Stimulated activated naive CD8-positive, alpha-beta T cell treated with anti-CD3 and anti-CD28 coated beads, Interleukin-15, Interleukin-2, amounts not matched to agents 100 ng/mL and 50 ng/mL, for 24 hours (primary cell): ENCODE measurements around the gene DAB1.

Experiments used
- H3K27ac Mint-ChIP-seq: one replicate; pipeline ENCODE4 v1.8.0; 2021; ENCODE audit warnings: mild to moderate bottlenecking, mixed read lengths
- H3K27me3 Mint-ChIP-seq: one replicate; pipeline ENCODE4 v1.8.0; 2021; ENCODE audit warnings: mixed read lengths
- H3K36me3 Mint-ChIP-seq: one replicate; pipeline ENCODE4 v1.8.0; 2021; ENCODE audit warnings: low read depth, mixed read lengths
- H3K4me1 Mint-ChIP-seq: one replicate; pipeline ENCODE4 v1.8.0; 2021; ENCODE audit warnings: low read depth, mixed read lengths
- H3K4me3 Mint-ChIP-seq: one replicate; pipeline ENCODE4 v1.8.0; 2021; ENCODE audit warnings: mild to moderate bottlenecking, mixed read lengths
- H3K9me3 Mint-ChIP-seq: one replicate; pipeline ENCODE4 v1.8.0; 2021; ENCODE audit warnings: mixed read lengths

The DAB1 gene

DNA sequence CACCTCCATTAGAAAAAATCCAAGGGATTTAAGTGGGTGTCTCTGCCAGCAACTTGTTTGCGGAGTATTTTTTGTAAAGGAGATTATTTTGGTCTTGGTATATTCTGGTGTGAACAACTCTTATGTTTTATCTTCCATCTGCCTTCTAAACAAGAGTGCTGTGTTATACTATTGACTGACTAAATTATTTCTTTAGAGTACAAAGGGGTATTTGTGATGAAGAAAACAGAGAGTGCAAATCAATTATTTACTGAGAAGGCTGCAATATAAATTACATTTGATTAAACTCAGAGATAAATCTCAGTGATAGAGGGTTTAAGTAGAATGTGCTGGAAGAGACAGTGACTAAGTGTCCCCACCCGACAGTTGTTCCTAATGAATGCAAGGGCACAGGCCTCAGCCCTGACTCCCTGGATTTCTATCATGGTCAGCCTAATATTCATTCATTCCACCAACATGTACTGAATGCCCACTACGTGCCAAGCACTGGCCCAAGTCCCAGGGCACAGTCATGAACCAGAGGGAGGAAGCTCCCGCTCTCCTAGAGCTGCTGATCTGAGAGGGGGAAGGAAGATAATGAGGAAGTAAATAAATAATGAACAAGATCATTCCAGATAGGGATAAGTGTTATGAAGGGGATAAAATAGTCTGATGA lies 261.1 kb downstream of the DAB1 start:
- Mint-ChIP-seq H3K27me3 (peaks cover 5% of the 10 kb centered on the region), H3K27ac (no peak overlapping the region), H3K9me3 (no peaks in the 10 kb centered on the region), H3K36me3 (no peaks in the 10 kb centered on the region), H3K4me1 (no peaks in the 10 kb centered on the region), H3K4me3 (no peak overlapping the region)

DNA sequence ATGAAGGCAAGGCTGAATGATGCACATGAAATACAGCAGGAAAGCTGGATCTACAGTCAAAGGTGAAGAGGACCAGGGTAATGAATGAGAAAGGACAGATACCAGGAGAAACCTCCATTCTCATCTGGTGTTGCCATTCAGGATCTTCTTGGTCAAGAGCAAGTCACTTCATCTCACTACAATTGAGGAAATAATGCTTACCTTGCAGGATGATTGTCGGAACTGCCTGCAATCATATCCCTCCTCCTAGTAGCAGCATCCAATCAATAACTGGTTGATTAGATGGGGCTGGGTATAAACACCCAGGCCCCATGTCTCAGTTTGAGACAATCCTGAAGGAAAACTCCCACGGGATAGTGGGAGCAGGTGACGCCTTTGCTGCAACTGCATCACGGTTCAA lies 263.3 kb downstream of the DAB1 start:
- Mint-ChIP-seq H3K36me3 (no peaks in the 10 kb centered on the region), H3K27ac (no peak overlapping the region), H3K4me1 (no peaks in the 10 kb centered on the region), H3K9me3 (no peaks in the 10 kb centered on the region), H3K4me3 (no peak overlapping the region), H3K27me3 (peaks cover 8% of the 10 kb centered on the region)

DNA sequence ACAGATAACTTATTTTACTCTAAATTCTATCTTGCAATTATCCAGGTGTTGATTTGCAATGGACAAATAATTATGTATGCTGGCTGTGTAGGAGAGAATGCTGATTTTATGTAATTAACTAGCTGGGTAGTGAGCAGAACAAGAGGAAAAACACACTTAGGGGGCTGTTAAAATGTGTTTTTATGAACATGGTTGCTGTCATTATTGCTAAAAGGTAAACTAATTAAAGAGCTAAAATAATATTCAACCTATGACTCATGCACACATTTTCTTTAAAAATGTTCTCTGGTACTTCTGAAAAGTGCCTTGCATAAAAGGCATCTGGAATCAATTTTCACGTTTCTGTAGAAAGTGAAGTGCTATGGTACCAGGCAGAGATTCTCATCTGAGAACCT lies 265.3 kb downstream of the DAB1 start:
- Mint-ChIP-seq H3K9me3 (no peaks in the 10 kb centered on the region), H3K4me1 (no peaks in the 10 kb centered on the region), H3K27me3 (peaks cover 11% of the 10 kb centered on the region), H3K36me3 (no peaks in the 10 kb centered on the region), H3K4me3 (no peak overlapping the region), H3K27ac (no peak overlapping the region)

DNA sequence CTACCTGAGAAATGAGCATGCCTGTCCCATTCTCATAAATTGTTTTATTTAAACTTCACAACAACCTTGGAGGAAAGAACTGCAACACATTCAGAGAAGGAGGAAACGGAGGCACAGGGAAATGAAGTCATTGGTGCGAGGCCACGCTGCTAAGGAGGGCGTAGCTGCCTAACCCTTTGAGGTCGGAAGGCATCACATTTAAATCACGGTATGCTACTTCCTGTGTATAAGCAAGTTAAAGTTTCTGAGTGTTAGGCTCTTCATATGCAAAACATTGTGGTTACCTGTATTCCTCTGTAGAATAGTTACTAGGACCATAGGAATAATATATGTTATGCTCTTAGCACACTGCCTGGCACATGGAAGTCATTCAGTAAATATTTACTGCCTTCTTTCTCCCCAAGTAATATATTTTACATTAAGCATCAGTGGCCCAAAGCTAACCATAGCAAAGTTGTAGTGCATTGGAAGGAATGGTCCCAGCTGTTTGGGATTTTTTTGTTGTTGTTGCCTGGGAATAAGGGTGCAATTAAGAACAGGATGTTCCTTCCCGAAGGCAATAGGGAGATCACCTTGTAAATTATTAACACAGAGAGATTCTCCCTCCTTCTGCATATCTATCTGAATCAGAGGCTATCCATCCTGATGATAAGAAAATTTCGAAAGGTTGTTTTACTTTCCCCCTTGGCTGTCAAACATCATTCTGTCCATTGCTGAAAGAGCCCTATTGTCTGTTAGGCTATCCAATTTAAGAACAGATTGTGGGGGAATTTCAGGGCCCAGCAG lies 265.8 kb downstream of the DAB1 start:
- Mint-ChIP-seq H3K27me3 (peaks cover 11% of the 10 kb centered on the region), H3K4me3 (no peak overlapping the region), H3K4me1 (no peaks in the 10 kb centered on the region), H3K27ac (no peak overlapping the region), H3K9me3 (no peaks in the 10 kb centered on the region), H3K36me3 (no peaks in the 10 kb centered on the region)

DNA sequence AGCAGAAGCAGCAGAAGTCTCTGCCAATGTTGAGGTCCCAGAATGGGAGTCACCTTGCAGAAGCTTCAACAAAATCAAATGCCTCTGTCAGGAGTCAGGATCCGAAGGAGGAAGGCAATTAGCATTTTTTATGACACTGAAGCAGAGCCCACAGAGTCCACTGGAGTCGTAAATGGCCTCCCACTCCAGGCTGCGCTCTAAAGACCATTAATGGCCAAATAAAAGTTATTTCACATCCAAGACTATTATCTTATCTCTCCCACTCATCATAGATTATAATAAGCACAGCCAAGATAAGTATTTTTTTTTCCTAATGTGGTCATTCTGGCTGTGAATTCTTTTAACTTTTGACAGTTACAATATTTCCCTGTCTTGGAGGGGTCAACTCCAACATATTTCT lies 267.0 kb downstream of the DAB1 start:
- no peak overlapping the region for H3K4me3 Mint-ChIP-seq
- no peaks in the 10 kb centered on the region for H3K9me3 Mint-ChIP-seq
- peaks cover 11% of the 10 kb centered on the region for H3K27me3 Mint-ChIP-seq
- no peaks in the 10 kb centered on the region for H3K4me1 Mint-ChIP-seq
- no peak overlapping the region for H3K27ac Mint-ChIP-seq
- no peaks in the 10 kb centered on the region for H3K36me3 Mint-ChIP-seq

DNA sequence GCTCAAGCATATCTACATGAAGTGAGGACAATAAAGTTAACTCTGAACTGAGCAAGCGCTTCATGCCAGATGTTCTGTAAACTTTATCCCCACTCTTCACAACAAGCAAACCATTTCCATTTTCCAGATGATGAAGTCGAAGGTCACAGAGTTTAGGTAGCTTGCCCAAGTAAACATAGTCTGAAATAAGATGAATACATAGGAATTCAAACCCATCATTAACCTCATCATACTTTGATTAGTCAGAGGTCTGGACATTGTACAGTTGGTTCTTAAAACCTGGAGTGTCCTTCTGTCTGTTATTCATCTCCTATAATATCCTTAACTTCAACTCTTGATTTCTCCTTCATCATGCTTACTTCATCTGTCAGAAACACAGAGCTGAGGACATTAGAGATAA lies 277.8 kb downstream of the DAB1 start:
- Mint-ChIP-seq H3K27ac (no peak overlapping the region), H3K9me3 (peaks cover 3% of the 10 kb centered on the region), H3K27me3 (no peaks in the 10 kb centered on the region), H3K4me1 (no peaks in the 10 kb centered on the region), H3K36me3 (no peaks in the 10 kb centered on the region), H3K4me3 (no peak overlapping the region)

DNA sequence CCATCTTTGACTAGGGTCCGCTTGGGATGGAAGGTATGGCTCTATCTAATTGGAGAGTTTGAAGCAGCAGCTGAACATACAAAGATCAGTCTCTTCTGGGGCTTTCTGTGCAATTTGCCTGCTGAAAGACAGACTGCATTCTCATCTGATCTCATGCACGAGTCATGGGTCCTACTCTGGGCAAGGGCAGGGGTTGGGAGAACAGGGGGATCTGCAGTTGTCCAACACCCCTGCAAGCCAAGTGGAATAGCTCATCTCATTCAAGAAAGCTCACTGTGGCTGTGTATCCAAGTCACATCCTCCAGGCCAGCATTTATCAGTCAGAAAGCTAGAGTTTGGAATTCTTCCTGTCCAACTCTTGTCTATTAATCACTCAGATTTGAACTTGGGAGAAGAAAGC lies 280.9 kb downstream of the DAB1 start:
- Mint-ChIP-seq H3K4me1 (no peaks in the 10 kb centered on the region), H3K36me3 (no peaks in the 10 kb centered on the region), H3K27ac (no peak overlapping the region), H3K9me3 (peaks cover 3% of the 10 kb centered on the region), H3K4me3 (no peak overlapping the region), H3K27me3 (peaks cover 4% of the 10 kb centered on the region)

DNA sequence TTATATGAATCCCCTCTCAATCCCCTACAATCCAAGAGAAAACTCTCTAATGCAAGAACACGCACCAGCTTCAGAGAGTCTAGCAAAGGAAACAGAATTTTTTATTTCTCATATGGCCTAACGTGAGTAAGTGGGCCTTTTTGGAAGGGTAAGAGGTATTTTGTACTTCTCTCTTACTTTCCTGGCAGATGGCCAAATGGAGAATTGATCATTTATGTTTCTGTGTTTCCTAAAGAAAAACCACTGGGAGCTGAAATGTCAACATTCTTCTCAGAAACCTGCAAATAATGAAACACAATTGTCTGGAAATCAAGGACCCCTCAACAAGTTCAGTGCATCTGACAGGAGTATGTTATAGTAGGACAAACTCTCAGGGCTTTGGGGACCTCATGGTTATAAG lies 281.7 kb downstream of the DAB1 start:
- H3K4me1 Mint-ChIP-seq, result no peaks in the 10 kb centered on the region
- H3K4me3 Mint-ChIP-seq, result no peak overlapping the region
- H3K27me3 Mint-ChIP-seq, result peaks cover 4% of the 10 kb centered on the region
- H3K9me3 Mint-ChIP-seq, result peaks cover 3% of the 10 kb centered on the region
- H3K36me3 Mint-ChIP-seq, result no peaks in the 10 kb centered on the region
- no peak overlapping the region for H3K27ac Mint-ChIP-seq

DNA sequence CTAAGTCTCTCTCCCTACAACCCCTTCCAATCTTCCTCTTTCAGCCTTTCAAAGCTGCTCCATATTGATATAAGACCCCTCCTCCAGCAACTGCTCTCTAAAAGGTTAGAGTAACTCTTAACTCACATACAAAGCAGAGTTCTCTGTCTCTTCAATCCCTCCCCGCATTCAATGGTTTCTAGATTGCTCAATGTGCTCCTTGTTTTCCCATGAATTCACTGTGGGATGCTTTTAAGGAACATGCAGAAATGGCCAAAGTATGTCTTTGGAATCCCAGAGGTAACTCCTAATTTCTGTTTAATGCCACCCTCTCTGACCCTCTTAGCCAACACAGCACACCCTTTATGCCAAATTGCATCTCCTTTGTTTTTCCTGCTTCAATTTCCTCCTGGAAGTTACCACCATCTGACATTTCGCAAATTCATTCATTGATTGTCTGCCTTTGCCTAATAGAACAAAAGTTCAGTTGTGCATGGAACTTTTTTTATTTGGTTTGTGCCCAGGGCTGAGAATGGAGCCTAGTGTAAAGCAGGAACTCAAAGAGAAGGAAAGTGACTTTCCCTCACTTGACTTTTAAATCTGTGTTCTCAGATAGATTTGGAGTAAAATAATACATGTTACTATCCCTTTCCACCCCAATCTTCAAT lies 285.3 kb downstream of the DAB1 start:
- no peaks in the 10 kb centered on the region for H3K4me1 Mint-ChIP-seq
- no peak overlapping the region for H3K4me3 Mint-ChIP-seq
- no peak overlapping the region for H3K27ac Mint-ChIP-seq
- peaks cover 4% of the 10 kb centered on the region for H3K27me3 Mint-ChIP-seq
- no peaks in the 10 kb centered on the region for H3K36me3 Mint-ChIP-seq
- no peaks in the 10 kb centered on the region for H3K9me3 Mint-ChIP-seq

DNA sequence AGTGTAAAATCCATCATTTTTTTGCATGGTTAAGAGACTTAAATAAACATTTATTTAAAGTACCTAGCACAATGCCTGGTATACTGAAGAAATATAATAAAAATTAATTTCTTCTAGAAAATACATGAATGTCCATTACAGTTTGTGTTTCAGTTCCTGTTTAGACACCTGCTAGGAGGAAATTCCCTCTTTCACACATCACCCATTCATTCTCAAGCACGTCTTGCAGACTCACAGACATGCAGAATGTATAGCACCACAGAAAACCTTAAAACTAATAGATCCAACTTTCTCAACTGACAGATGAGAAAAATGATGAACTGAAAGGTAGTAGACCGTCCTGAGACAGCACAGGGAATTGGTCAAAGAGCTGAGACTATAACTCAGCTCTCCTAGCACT lies 285.9 kb downstream of the DAB1 start:
- H3K36me3 Mint-ChIP-seq, result no peaks in the 10 kb centered on the region
- H3K27ac Mint-ChIP-seq, result no peak overlapping the region
- no peaks in the 10 kb centered on the region for H3K4me1 Mint-ChIP-seq
- H3K27me3 Mint-ChIP-seq, result peaks cover 4% of the 10 kb centered on the region
- H3K4me3 Mint-ChIP-seq, result no peak overlapping the region
- H3K9me3 Mint-ChIP-seq, result no peaks in the 10 kb centered on the region

DNA sequence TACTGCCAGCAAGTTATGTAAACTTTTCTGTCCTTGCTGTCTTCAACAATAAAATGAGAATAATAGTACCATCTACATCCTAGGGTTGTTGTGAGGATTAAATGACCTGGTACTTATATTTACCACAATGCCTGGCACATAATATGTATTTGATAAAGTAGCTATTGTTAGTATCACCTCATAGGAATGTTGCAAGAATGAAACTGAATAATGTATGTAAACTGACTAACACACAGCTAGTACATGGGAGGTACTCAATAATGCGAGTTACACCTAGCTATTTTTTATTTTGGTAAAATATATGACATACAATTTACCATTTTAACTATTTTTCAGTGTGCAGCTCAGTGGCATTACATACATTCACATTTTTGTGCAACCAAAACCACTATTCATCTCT lies 289.1 kb downstream of the DAB1 start:
- peaks cover 4% of the 10 kb centered on the region for H3K27me3 Mint-ChIP-seq
- no peaks in the 10 kb centered on the region for H3K36me3 Mint-ChIP-seq
- H3K9me3 Mint-ChIP-seq, result no peaks in the 10 kb centered on the region
- no peaks in the 10 kb centered on the region for H3K4me1 Mint-ChIP-seq
- H3K4me3 Mint-ChIP-seq, result no peak overlapping the region
- H3K27ac Mint-ChIP-seq, result no peak overlapping the region

DNA sequence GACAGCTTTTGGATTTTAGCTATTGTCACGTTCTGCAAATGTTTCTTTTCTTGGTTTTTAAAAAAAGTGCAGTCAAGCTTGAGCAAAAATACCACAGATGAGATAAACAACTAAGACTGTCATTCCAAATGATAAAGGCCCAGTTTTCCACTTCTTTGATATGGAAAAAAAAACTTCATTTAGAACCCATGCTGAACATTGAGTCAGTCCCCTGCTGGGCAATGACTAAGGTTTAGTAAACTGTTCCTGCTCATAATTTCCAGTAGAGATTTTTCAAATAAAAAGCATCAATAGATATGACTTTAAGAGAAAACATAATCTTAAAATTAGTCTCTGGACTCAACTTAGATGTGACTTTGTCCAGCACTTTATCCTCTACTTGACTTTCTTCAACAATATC lies 290.2 kb downstream of the DAB1 start:
- H3K4me1 Mint-ChIP-seq, result no peaks in the 10 kb centered on the region
- no peaks in the 10 kb centered on the region for H3K36me3 Mint-ChIP-seq
- no peaks in the 10 kb centered on the region for H3K9me3 Mint-ChIP-seq

DNA sequence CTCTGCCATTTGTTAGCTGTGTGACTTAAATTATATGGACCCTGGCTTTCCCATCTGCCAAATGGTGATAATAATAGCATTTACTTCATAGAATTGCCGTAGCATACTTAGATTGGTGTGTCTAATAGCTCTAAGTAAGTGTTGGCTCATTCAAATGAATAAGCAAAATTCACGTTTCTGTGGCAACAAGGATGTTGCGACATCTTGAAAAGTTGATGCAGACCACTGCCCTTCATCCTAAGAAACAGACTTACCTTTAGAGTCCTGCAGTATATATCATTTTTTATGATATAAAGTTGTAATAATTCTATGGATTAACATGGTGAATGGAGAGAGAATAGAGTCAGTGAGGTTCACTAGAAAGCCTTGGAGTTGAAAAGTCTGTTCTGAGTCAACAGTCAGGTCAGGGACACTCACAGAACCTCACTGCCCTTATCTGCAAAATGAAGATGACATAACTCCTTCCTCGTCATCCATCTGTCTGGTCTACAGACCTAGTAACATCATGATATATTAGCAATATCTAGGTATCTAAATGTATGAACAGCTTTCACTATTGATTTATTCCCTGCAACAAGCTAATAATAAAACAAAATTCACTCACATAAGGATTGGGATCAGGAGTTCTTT lies 290.8 kb downstream of the DAB1 start:
- Mint-ChIP-seq H3K27me3 (no peaks in the 10 kb centered on the region), H3K4me1 (no peaks in the 10 kb centered on the region), H3K36me3 (no peaks in the 10 kb centered on the region), H3K9me3 (no peaks in the 10 kb centered on the region), H3K27ac (no peak overlapping the region), H3K4me3 (no peak overlapping the region)

More for the DNA sequence above, 290.2 kb downstream of the DAB1 start:
- no peak overlapping the region for H3K4me3 Mint-ChIP-seq
- H3K27me3 Mint-ChIP-seq, result peaks cover under 1% of the 10 kb centered on the region
- H3K27ac Mint-ChIP-seq, result no peak overlapping the region

DNA sequence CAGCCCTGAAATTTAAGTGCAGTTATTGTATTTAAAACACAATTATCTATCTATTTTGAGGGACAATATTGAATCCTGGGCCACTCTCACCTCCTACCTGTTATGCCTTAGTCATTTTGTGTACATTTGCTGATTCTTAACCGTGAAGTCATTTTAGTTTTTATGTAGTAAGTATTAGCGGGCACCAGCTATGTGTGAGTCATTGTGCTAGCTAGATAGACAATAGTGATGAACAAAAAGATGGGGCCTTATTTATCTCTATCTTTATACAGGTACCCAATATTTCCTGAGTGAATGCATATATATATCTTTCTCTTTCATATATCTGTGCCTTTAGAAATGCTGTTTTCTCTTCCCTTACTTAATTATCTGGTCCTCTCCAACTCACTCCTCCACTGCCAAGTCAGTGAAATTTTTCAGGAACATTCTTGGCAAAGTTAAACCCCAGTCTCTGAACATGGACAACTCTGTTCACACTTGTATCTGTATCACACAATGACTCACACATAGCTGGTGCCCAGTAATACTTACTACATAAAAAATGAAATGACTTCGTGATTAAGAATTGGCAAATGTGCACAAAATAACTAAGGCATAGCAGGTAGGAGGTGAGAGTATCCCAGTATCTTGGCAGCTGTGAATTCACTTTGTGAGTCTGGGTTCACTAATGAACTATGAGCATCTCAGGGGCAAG lies 292.0 kb downstream of the DAB1 start:
- no peak overlapping the region for H3K27ac Mint-ChIP-seq
- no peaks in the 10 kb centered on the region for H3K4me1 Mint-ChIP-seq
- no peaks in the 10 kb centered on the region for H3K9me3 Mint-ChIP-seq
- H3K36me3 Mint-ChIP-seq, result no peaks in the 10 kb centered on the region
- no peaks in the 10 kb centered on the region for H3K27me3 Mint-ChIP-seq
- no peak overlapping the region for H3K4me3 Mint-ChIP-seq

DNA sequence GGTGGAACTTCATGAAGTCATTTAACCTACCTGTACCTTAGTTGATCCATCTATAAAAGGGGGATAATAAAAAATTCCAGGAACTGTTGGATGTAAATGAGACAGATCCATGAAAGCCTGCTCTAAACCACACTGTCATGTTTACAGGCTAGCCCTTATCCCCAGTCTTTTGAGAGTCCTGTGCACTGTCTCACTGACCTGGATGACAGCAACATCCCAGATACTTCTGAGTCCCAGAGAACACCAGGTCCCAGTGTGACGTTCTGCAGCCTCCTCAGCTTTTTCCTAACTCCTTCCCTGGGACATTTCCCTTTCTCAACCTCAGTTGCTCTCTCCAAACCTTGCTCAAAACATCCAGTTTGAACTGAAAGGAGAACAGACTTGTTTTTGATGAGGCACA lies 292.6 kb downstream of the DAB1 start:
- H3K27me3 Mint-ChIP-seq, result no peaks in the 10 kb centered on the region
- H3K36me3 Mint-ChIP-seq, result no peaks in the 10 kb centered on the region
- H3K4me1 Mint-ChIP-seq, result no peaks in the 10 kb centered on the region
- H3K4me3 Mint-ChIP-seq, result no peak overlapping the region
- no peaks in the 10 kb centered on the region for H3K9me3 Mint-ChIP-seq
- H3K27ac Mint-ChIP-seq, result no peak overlapping the region
